IMR-90 (cell line): ENCODE measurements around the gene TBX4. TPM values are rescaled to one million over a fixed set of nuclear protein-coding genes. Genes with fewer than 3 reads are reported as not detected.

Experiments used
- ATAC-seq: fragments of 200-7000 bp; cut with Tn5 transposase; 2 replicates; pipeline ENCODE4 v1.9.1; 2020; ENCODE audit warnings: low read depth, mild to moderate bottlenecking, moderate library complexity
- BruUV-seq: library from RNA; stranded (reverse); fragments of 400-500 nt; replicated peaks from 2 replicates; lab custom pipeline; 2021; lab: Mats Ljungman, UMichigan
- CTCF ChIA-PET: fragments of 300-600 bp; formaldehyde crosslinking; extraction: SDS; loops from one replicate; lab custom pipeline; 2021; ENCODE audit warnings: antibody characterized with exemption; lab: Yijun Ruan, JAX
- POLR2A ChIA-PET: fragments of 300-600 bp; sonication (Branson Sonifier 250); formaldehyde crosslinking; loops from one replicate; lab custom pipeline; 2022; ENCODE audit warnings: antibody characterized with exemption; ENCODE audit not compliant: unreplicated experiment; lab: Charles Lee
- DNase-seq: peaks from one replicate; pipeline ENCODE4 v3.0.0; 2013
- H2AFZ ChIP-seq: replicated peaks from 2 replicates; pipeline ENCODE3; 2013; ENCODE audit warnings: low read length, mild to moderate bottlenecking; ENCODE audit not compliant: poor library complexity
- H2AK5ac ChIP-seq: 2 replicates; pipeline ENCODE4 v1.6.1; 2013; ENCODE audit warnings: low read depth, low read length, inconsistent platforms
- H2AK9ac ChIP-seq: replicated peaks from 2 replicates; pipeline ENCODE3; 2013; ENCODE audit warnings: mild to moderate bottlenecking, low read depth, low read length, moderate library complexity; ENCODE audit not compliant: poor library complexity
- H2BK120ac ChIP-seq: 2 replicates; pipeline ENCODE4 v1.6.1; 2013; ENCODE audit warnings: low read depth, low read length, inconsistent platforms
- H2BK15ac ChIP-seq: 3 replicates; pipeline ENCODE4 v1.6.1; 2013; ENCODE audit warnings: low read depth, low read length, inconsistent platforms
- H2BK20ac ChIP-seq: 2 replicates; pipeline ENCODE4 v1.6.1; 2013; ENCODE audit warnings: low read depth, mild to moderate bottlenecking, inconsistent platforms, low read length, moderate library complexity
- H2BK5ac ChIP-seq: 2 replicates; pipeline ENCODE4 v1.6.1; 2013; ENCODE audit warnings: mild to moderate bottlenecking, low read depth, low read length, inconsistent platforms; ENCODE audit not compliant: poor library complexity, severe bottlenecking
- H3K14ac ChIP-seq: replicated peaks from 2 replicates; pipeline ENCODE4 v1.6.1; 2013; ENCODE audit warnings: low read depth, low read length, inconsistent platforms
- H3K18ac ChIP-seq: 2 replicates; pipeline ENCODE4 v1.6.1; 2013; ENCODE audit warnings: low read depth, low read length, control low read depth
- H3K23ac ChIP-seq: 2 replicates; pipeline ENCODE4 v1.6.1; 2013; ENCODE audit warnings: low read depth, low read length, inconsistent platforms
- H3K27ac ChIP-seq: 2 replicates; pipeline ENCODE4 v1.5.1; 2013; ENCODE audit warnings: mild to moderate bottlenecking, control low read depth, low read length; ENCODE audit not compliant: insufficient read depth
- H3K27me3 ChIP-seq: 2 replicates; pipeline ENCODE4 v1.6.1; 2013; ENCODE audit warnings: low read length; ENCODE audit not compliant: control insufficient read depth, insufficient read depth
- H3K36me3 ChIP-seq: 2 replicates; pipeline ENCODE4 v1.6.1; 2013; ENCODE audit warnings: low read length, mixed read lengths; ENCODE audit not compliant: control insufficient read depth, insufficient read depth
- H3K4ac ChIP-seq: 2 replicates; pipeline ENCODE4 v1.6.1; 2013; ENCODE audit warnings: low read depth, low read length, inconsistent platforms
- H3K4me1 ChIP-seq: 2 replicates; pipeline ENCODE4 v1.6.1; 2013; ENCODE audit warnings: low read length, mixed read lengths; ENCODE audit not compliant: control insufficient read depth, insufficient read depth
- H3K4me2 ChIP-seq: 2 replicates; pipeline ENCODE4 v1.6.1; 2013; ENCODE audit warnings: low read depth, mild to moderate bottlenecking, control low read depth, low read length, moderate library complexity
- H3K4me3 ChIP-seq: 2 replicates; pipeline ENCODE4 v1.5.1; 2013; ENCODE audit warnings: low read depth, mild to moderate bottlenecking, control low read depth, low read length, moderate library complexity; ENCODE audit not compliant: insufficient read depth
- H3K56ac ChIP-seq: 2 replicates; pipeline ENCODE4 v1.6.1; 2013; ENCODE audit warnings: low read length, inconsistent platforms; ENCODE audit not compliant: insufficient read depth; ENCODE audit errors: extremely low read depth
- H3K79me1 ChIP-seq, 2 experiments: 2 replicates each; pipeline ENCODE4 v1.6.1; 2013; ENCODE audit warnings: low read length in 2 of 2, inconsistent platforms in 1 of 2, low read depth in 1 of 2
- H3K9ac ChIP-seq: 2 replicates; pipeline ENCODE4 v1.6.1; 2013; ENCODE audit warnings: low read depth, low read length, control low read depth
- H3K9me1 ChIP-seq: 2 replicates; pipeline ENCODE4 v1.6.1; 2013; ENCODE audit warnings: low read length, inconsistent platforms; ENCODE audit not compliant: insufficient read depth
- H3K9me3 ChIP-seq: 2 replicates; pipeline ENCODE4 v1.6.1; 2013; ENCODE audit warnings: low read length; ENCODE audit not compliant: control insufficient read depth, insufficient read depth
- H4K20me1 ChIP-seq: 2 replicates; pipeline ENCODE4 v1.6.1; 2013; ENCODE audit warnings: low read length, inconsistent platforms; ENCODE audit not compliant: insufficient read depth
- H4K5ac ChIP-seq: 2 replicates; pipeline ENCODE4 v1.6.1; 2013; ENCODE audit warnings: mild to moderate bottlenecking, low read depth, low read length, control low read depth
- H4K8ac ChIP-seq, 2 experiments: 2 replicates each; pipeline ENCODE4 v1.6.1; 2013; ENCODE audit warnings: low read depth in 2 of 2, low read length in 2 of 2, control low read depth in 1 of 2, inconsistent platforms in 1 of 2
- H4K91ac ChIP-seq: 2 replicates; pipeline ENCODE4 v1.6.1; 2013; ENCODE audit warnings: low read depth, low read length, inconsistent platforms; ENCODE audit not compliant: insufficient read depth
- CEBPB ChIP-seq: IDR thresholded peaks from 2 replicates; pipeline ENCODE4 v1.6.1; 2012; ENCODE audit warnings: low read depth, low read length, improper control_type of control experiment
- CHD1 ChIP-seq: IDR thresholded peaks from 2 replicates; pipeline ENCODE4 v1.6.1; 2012; ENCODE audit warnings: low read depth, low read length, improper control_type of control experiment
- FOS ChIP-seq: fragments of 150-350 bp; IDR thresholded peaks from 2 replicates; pipeline ENCODE4 v1.6.1; 2016; ENCODE audit warnings: low read depth, low read length
- MAZ ChIP-seq: IDR thresholded peaks from 2 replicates; pipeline ENCODE4 v1.6.1; 2012; ENCODE audit warnings: low read depth, mild to moderate bottlenecking, low read length, improper control_type of control experiment, moderate library complexity, borderline replicate concordance
- NFE2L2 ChIP-seq: fragments of 150-350 bp; IDR thresholded peaks from 2 replicates; pipeline ENCODE4 v1.6.1; 2016; ENCODE audit warnings: low read depth, mild to moderate bottlenecking, low read length
- POLR2A ChIP-seq: IDR thresholded peaks from 2 replicates; pipeline ENCODE4 v1.6.1; 2012; ENCODE audit warnings: mild to moderate bottlenecking, low read depth, low read length
- RAD21 ChIP-seq: IDR thresholded peaks from 2 replicates; pipeline ENCODE4 v1.6.1; 2012; ENCODE audit warnings: low read length, improper control_type of control experiment
- RCOR1 ChIP-seq: IDR thresholded peaks from 2 replicates; pipeline ENCODE4 v1.6.1; 2012; ENCODE audit warnings: mild to moderate bottlenecking, low read length, improper control_type of control experiment; ENCODE audit not compliant: insufficient replicate concordance
- RFX5 ChIP-seq: IDR thresholded peaks from 2 replicates; pipeline ENCODE4 v1.8.0; 2012; ENCODE audit warnings: low read depth, mild to moderate bottlenecking, low read length, moderate library complexity
- SMC3 ChIP-seq: fragments of 150-350 bp; IDR thresholded peaks from 2 replicates; pipeline ENCODE4 v1.6.1; 2016; ENCODE audit warnings: low read depth, mild to moderate bottlenecking, antibody characterized with exemption, low read length, moderate library complexity
- WGBS, 2 experiments: methylation state at CpG; one replicate each; pipeline versions ENCODE4 v1.1.5 to v1.1.7; 2013; ENCODE audit warnings: missing lambda C conversion rate in 2 of 2; ENCODE audit not compliant: insufficient read length in 1 of 2; ENCODE audit errors: extremely low coverage in 2 of 2; 5-methylcytosine and 5-hydroxymethylcytosine counted together
- dilution Hi-C: fragments of 300-500 bp; cut with HindIII; formaldehyde crosslinking; loops from one replicate; pipeline ENCODE4 v1.14.3; 2018; ENCODE audit warnings: low sequenced_read_pairs; ENCODE audit not compliant: unreplicated experiment
- in situ Hi-C: fragments of 300-500 bp; cut with MboI; formaldehyde crosslinking; loops from 3 replicates; pipeline ENCODE4 v1.14.3; 2019; ENCODE audit warnings: low sequenced_read_pairs, inconsistent platforms, mixed read lengths
- intact Hi-C: fragments of 100-400 bp; cut with micrococcal nuclease; formaldehyde crosslinking; loops from 2 replicates; pipeline ENCODE4 v1.10.0; 2022
- polyA plus RNA-seq, 3 experiments: library from polyadenylated mRNA; depleted of rRNA; stranded (reverse); fragments of >200 nt; gene quantifications; 2 replicates each; pipeline ENCODE4 v1.2.3, GENCODE V29; 2012; ENCODE audit warnings: low replicate concordance in 1 of 3
- total RNA-seq: library from RNA; depleted of rRNA; stranded (reverse); fragments of >200 nt; gene quantifications from 2 replicates; pipeline ENCODE4 v1.2.3, GENCODE V29; 2012
- TF ChIP-seq, protein P1 (sequence below): fragments of 150-350 bp; IDR thresholded peaks from 2 replicates; pipeline ENCODE4 v1.6.1; 2016; ENCODE audit warnings: low read depth, mild to moderate bottlenecking, low read length, moderate library complexity, borderline replicate concordance
- TF ChIP-seq, protein P2 (sequence below): fragments of 150-350 bp; IDR thresholded peaks from 2 replicates; pipeline ENCODE4 v1.6.1; 2017; ENCODE audit warnings: mild to moderate bottlenecking, antibody characterized with exemption, low read length, low read depth
- TF ChIP-seq, protein P3 (sequence below): conservative IDR thresholded peaks from 2 replicates; pipeline ENCODE4 v1.5.1; 2012; ENCODE audit warnings: mild to moderate bottlenecking, low read depth, low read length, improper control_type of control experiment

The TBX4 gene
- total and polyA plus RNA-seq, 2 of the 4 experiments (the other 2 are of a cell fraction) = 0.05 TPM; not detected in 1

DNA sequence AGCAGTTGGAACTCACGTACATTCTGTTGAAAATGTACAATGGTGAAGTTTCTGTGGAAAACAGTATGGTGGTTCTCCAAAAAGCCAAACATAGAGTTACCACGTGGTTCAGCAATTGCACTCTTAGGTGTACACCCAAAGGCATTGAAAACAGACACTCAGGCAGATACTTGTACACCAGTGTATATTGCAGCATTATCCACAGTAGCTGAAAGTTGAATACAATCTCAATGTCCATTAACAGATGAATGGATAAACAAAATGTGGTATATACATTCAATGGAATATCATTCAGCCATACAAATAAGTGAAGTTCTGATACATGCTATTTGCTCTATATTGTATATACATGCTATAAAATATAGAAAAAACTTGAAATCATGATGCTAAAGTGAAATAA, 29.4 kb upstream of the TBX4 start:
- Histone ChIP-seq H3K9me1 (peaks cover 4% of the 10 kb centered on the region; the same call in 1 of the 2 replicates), H2BK15ac (no peak overlapping the region), H3K4me1 (peaks cover 1% of the 10 kb centered on the region; the same call in 1 of the 2 replicates), H3K23ac (no peak overlapping the region), H2AK5ac (no peak overlapping the region), H3K27ac (no peak overlapping the region), H2AK9ac (no peak overlapping the region), H3K27me3 (peaks cover 17% of the 10 kb centered on the region), H2BK20ac (no peak overlapping the region), H4K5ac (no peak overlapping the region), H3K79me1 (no peaks in the 10 kb centered on the region), H2BK120ac (no peak overlapping the region), H2AFZ (no peak overlapping the region), H3K9ac (no peak overlapping the region), H4K91ac (no peak overlapping the region), H3K4ac (no peak overlapping the region), H3K14ac (no peak overlapping the region), H3K4me2 (no peak overlapping the region), H3K4me3 (no peak overlapping the region), H3K9me3 (no peaks in the 10 kb centered on the region; the same call in 1 of the 2 replicates), H3K18ac (no peak overlapping the region), H2BK5ac (no peak overlapping the region), H4K8ac (no peak overlapping the region), H3K36me3 (no peaks in the 10 kb centered on the region), H3K56ac (no peak overlapping the region), H4K20me1 (no peaks in the 10 kb centered on the region)
- WGBS, 2 experiments = no CpG with 5 or more reads among the region's 2 CpGs
- CTCF ChIA-PET = no interaction called here
- ATAC-seq = no peak
- DNase-seq = no peak
- intact Hi-C loops = no loop called here
- no TSS peak for BruUV-seq
- dilution Hi-C loops = no loop called here
- in situ Hi-C loops = loop anchor here (5.0 to 10.0 kb wide), 2 partner anchors 129 to 422 kb away; no protein-coding TSS in a partner anchor
- POLR2A ChIA-PET = no interaction called here
- no peak for TF ChIP-seq RAD21
- TF ChIP-seq, protein P1, sequence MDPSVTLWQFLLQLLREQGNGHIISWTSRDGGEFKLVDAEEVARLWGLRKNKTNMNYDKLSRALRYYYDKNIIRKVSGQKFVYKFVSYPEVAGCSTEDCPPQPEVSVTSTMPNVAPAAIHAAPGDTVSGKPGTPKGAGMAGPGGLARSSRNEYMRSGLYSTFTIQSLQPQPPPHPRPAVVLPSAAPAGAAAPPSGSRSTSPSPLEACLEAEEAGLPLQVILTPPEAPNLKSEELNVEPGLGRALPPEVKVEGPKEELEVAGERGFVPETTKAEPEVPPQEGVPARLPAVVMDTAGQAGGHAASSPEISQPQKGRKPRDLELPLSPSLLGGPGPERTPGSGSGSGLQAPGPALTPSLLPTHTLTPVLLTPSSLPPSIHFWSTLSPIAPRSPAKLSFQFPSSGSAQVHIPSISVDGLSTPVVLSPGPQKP = no peak
- TF ChIP-seq CEBPB = no peak
- TF ChIP-seq, protein P2, sequence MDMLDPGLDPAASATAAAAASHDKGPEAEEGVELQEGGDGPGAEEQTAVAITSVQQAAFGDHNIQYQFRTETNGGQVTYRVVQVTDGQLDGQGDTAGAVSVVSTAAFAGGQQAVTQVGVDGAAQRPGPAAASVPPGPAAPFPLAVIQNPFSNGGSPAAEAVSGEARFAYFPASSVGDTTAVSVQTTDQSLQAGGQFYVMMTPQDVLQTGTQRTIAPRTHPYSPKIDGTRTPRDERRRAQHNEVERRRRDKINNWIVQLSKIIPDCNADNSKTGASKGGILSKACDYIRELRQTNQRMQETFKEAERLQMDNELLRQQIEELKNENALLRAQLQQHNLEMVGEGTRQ = no peak
- TF ChIP-seq RFX5 = no peak
- no peak for TF ChIP-seq MAZ
- TF ChIP-seq, protein P3, sequence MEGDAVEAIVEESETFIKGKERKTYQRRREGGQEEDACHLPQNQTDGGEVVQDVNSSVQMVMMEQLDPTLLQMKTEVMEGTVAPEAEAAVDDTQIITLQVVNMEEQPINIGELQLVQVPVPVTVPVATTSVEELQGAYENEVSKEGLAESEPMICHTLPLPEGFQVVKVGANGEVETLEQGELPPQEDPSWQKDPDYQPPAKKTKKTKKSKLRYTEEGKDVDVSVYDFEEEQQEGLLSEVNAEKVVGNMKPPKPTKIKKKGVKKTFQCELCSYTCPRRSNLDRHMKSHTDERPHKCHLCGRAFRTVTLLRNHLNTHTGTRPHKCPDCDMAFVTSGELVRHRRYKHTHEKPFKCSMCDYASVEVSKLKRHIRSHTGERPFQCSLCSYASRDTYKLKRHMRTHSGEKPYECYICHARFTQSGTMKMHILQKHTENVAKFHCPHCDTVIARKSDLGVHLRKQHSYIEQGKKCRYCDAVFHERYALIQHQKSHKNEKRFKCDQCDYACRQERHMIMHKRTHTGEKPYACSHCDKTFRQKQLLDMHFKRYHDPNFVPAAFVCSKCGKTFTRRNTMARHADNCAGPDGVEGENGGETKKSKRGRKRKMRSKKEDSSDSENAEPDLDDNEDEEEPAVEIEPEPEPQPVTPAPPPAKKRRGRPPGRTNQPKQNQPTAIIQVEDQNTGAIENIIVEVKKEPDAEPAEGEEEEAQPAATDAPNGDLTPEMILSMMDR = no peak
- no peak for TF ChIP-seq FOS
- no peak for TF ChIP-seq POLR2A
- TF ChIP-seq RCOR1 = no peak
- TF ChIP-seq NFE2L2 = no peak
- TF ChIP-seq SMC3 = no peak
- TF ChIP-seq CHD1 = no peak
